Right cardiac atrium (tissue), 5 donors: ENCODE data around the gene TWNK. TPM values are rescaled to one million over a fixed set of nuclear protein-coding genes. Genes with fewer than 3 reads are reported as not detected.
"Not testable (repeated sequence)": the region's sequence is repeated elsewhere in the genome, so short reads cannot be mapped to it uniquely, and the experiment has no call there.

Experiments used
- ATAC-seq, 2 donors: fragments of 200-7000 bp; cut with Tn5 transposase; one replicate each; pipeline versions ENCODE4 v1.8.0 to v1.9.1; 2020; ENCODE audit warnings: moderate library complexity in 2 of 2, mild to moderate bottlenecking in 1 of 2
- DNase-seq, 3 donors: peaks; one replicate each; pipeline ENCODE4 v3.0.0-alpha.2; 2020
- H3K27ac ChIP-seq: one replicate; pipeline ENCODE4 v1.5.1; 2013; ENCODE audit warnings: mild to moderate bottlenecking, low read length, control low read depth, moderate library complexity
- H3K27me3 ChIP-seq: one replicate; pipeline ENCODE4 v1.6.1; 2013; ENCODE audit not compliant: control insufficient read depth, insufficient read depth
- H3K4me1 ChIP-seq: one replicate; pipeline ENCODE4 v1.6.1; 2013; ENCODE audit warnings: low read length; ENCODE audit not compliant: control insufficient read depth, insufficient read depth
- H3K4me3 ChIP-seq: one replicate; pipeline ENCODE4 v1.5.1; 2013; ENCODE audit warnings: low read length, control low read depth
- H3K9me3 ChIP-seq: one replicate; pipeline ENCODE4 v1.6.1; 2013; ENCODE audit warnings: low read length; ENCODE audit not compliant: control insufficient read depth
- WGBS: extraction: QIAGEN DNeasy Blood & Tissue Kit; methylation state at CpG from one replicate; pipeline ENCODE4 v1.1.7; 2013; 5-methylcytosine and 5-hydroxymethylcytosine counted together
- intact Hi-C, 4 donors: fragments of 100-400 bp; cut with DNase I; formaldehyde crosslinking; loops; one replicate each; pipeline versions ENCODE4 v1.11.0 to v1.14.0; 2022 to 2023
- polyA plus RNA-seq: library from polyadenylated mRNA; stranded (reverse); fragments of 200-250 nt; gene quantifications from one replicate; pipeline ENCODE4 v1.2.3, GENCODE V29; 2013
- total RNA-seq, 4 donors: library from RNA; stranded (reverse); fragmentation: NEBNext Ultra II Directional; extraction: Animal tissue kit (Norgen Biotek cat#: 25700); gene quantifications; one replicate each; pipeline ENCODE4 v1.2.1, GENCODE V29; 2021
- donor health status: healthy with polysubstance abuse.
- donor health status: DM: no; HTN: yes; CAD: no.
- donor health status: DM: no; HTN: no; CAD: no.
- donor health status: DM: no; HTN: yes; CAD: no; lungs with severe emphysema.
- donor health status: DM: yes; HTN: yes; CAD: no.

TWNK gene
- total and polyA plus RNA-seq, 5 donors = 4.3 to 7.5 (median 4.9) TPM

DNA sequence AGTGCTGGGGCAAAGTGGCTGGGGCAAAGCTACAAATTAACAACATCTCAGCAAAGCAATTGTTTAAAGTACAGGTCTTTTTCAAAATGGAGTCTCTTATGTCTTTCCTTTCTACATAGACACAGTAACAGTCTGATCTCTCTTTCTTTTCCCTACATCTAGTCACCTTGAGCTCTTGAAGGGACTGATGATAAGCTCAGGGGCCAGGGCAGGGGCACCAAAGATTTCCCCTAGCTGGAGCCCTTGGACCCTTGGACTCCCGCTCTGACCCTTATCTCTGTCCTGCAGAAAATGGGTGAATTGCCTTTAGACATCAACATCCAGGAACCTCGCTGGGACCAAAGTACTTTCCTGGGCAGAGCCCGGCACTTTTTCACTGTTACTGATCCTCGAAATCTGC, 47.1 kb downstream of the TWNK start:
- H3K27ac ChIP-seq, H3K27me3 ChIP-seq, H3K4me1 ChIP-seq, ATAC-seq, H3K9me3 ChIP-seq, intact Hi-C loops, H3K4me3 ChIP-seq, DNase-seq: not testable (repeated sequence)
- 90% methylated on average over 4 of the region's 4 CpGs for WGBS

DNA sequence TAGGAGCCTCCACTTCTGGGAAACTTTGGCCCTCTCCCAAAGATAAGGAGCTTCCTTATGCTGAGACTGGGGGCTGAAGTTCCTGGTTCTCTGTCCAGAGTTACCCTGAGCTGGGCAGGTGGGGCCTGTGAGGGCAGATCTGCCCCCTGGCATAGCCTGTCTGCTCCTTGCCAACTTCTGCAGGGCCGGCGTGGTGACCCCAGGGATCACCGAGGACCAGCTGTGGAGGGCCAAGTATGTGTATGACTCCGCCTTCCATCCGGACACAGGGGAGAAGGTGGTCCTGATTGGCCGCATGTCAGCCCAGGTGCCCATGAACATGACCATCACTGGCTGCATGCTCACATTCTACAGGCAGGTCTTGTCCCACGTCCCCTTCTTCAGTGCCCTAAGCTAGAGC, 48.0 kb downstream of the TWNK start:
- Histone ChIP-seq H3K27ac (no peak overlapping the region), H3K9me3 (no peaks in the 10 kb centered on the region), H3K27me3 (no peaks in the 10 kb centered on the region), H3K4me1 (peaks cover 2% of the 10 kb centered on the region), H3K4me3 (no peak overlapping the region)
- 89% methylated on average over 7 of the region's 7 CpGs for WGBS
- DNase-seq = no peak
- intact Hi-C loops = no loop called here
- ATAC-seq = no peak

DNA sequence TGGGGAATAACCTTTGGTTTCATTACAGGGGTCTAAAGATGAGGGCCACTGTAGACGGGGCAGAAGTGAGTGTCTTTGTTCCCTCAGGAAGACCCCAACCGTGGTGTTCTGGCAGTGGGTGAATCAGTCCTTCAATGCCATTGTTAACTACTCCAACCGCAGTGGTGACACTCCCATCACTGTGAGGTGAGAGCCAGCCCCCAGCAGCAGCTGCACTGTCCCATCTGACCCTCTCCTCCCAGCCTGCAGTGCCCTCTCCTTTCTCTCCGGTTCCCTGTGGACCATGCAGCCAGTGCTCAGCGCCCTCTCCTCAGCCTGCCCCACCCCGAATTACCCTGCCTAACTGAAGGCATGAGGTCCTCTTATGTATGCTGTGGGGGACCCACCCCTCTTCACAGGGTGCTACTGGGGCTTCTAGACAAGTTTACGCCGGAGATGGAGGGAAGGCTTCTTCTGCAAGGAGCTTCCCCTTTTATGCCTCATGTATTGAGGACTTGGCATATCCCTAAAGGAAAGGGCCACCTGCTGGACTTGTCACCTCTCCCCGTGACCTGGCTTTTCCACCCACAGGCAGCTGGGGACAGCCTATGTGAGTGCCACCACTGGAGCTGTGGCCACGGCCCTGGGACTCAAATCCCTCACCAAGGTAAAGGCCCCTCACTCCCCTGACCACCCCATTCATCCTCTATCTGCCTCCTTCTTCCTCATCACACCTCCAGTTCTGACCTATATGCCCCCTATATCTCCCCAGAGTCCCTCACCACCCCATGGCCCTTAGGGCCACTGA, 48.8 kb downstream of the TWNK start:
- DNase-seq = no peak
- no peaks in the 10 kb centered on the region for H3K9me3 ChIP-seq
- no peaks in the 10 kb centered on the region for H3K27me3 ChIP-seq
- no peak overlapping the region for H3K4me3 ChIP-seq
- intact Hi-C loops = no loop called here
- no peak overlapping the region for H3K27ac ChIP-seq
- no peak for ATAC-seq
- H3K4me1 ChIP-seq = peaks cover 2% of the 10 kb centered on the region
- WGBS = 85% methylated on average over 10 of the region's 10 CpGs

DNA sequence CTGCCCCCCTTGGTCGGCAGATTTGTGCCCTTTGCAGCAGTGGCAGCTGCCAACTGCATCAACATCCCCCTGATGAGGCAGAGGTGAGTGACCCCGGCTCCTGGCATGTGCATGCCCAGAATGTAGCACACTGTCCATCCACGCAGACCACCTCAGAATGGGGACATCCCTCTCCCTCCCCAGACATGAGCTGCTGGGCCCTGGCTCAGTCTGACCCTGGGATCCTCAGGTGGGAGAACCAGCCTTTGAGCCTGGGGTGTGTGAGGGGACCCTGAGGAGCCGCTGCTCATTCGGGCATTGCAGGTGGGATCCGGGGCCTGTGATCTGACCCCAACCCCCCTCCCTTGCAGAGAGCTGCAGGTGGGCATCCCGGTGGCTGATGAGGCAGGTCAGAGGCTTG, 49.4 kb downstream of the TWNK start:
- H3K27ac ChIP-seq = no peak overlapping the region
- ATAC-seq (no peak), DNase-seq (no peak)
- H3K9me3 ChIP-seq = no peaks in the 10 kb centered on the region
- 79% methylated on average over 7 of the region's 7 CpGs for WGBS
- H3K4me3 ChIP-seq = no peak overlapping the region
- peaks cover 2% of the 10 kb centered on the region for H3K4me1 ChIP-seq
- intact Hi-C loops = no loop called here
- H3K27me3 ChIP-seq = no peaks in the 10 kb centered on the region

DNA sequence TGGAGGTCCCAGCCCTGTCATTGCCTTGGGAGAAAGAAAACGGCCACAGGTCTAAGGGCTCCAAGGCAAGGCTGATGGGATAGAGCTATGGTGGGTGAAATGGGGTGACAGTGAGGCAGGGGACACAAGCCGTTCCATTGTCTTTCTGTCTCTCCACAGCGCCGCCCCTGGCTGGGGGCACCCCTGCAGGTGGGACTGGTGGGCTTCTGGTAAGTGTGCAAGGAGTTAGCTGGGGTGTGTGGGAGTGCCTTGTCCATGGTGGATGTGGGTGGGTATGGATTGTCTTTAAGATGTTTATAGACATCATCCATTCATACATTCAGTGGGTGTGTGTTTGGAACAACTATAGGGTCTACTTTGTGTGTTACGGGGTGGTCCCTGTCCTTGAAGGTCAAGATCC, 51.1 kb downstream of the TWNK start:
- intact Hi-C loops = no loop called here
- no peak overlapping the region for H3K4me3 ChIP-seq
- H3K27me3 ChIP-seq = no peaks in the 10 kb centered on the region
- ATAC-seq = no peak
- no peak for DNase-seq
- no peak overlapping the region for H3K27ac ChIP-seq
- H3K4me1 ChIP-seq = no peaks in the 10 kb centered on the region
- WGBS = 65% methylated on average over 5 of the region's 5 CpGs
- no peaks in the 10 kb centered on the region for H3K9me3 ChIP-seq

DNA sequence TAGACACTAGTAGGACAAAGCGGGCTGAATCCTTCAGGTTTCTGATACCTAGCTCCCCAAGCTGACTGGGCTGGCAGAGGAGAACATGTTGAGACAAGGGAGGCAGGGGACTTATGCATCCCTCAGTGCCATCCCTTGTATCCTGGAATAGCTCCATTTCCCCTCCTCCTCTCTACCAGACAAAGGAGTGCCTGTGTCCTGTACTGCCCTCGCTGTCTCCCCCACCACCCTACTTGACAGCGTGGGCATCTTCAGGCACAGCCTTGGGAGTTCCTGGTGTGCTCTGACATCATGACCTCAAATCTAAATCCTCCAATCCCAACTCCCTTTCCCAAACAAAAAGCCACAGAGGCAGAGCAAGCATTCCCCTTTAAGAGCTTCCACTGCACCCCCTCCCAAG, 52.7 kb downstream of the TWNK start:
- Histone ChIP-seq H3K4me1 (no peaks in the 10 kb centered on the region), H3K27ac (no peak overlapping the region), H3K4me3 (no peak overlapping the region), H3K9me3 (no peaks in the 10 kb centered on the region), H3K27me3 (no peaks in the 10 kb centered on the region)
- no peak for DNase-seq
- WGBS = 89% methylated on average over 3 of the region's 3 CpGs
- no peak for ATAC-seq
- intact Hi-C loops = loop anchor here in 2 of 4 donors (2.0 kb wide), 1 partner anchor 27 kb away; no protein-coding TSS in a partner anchor

DNA sequence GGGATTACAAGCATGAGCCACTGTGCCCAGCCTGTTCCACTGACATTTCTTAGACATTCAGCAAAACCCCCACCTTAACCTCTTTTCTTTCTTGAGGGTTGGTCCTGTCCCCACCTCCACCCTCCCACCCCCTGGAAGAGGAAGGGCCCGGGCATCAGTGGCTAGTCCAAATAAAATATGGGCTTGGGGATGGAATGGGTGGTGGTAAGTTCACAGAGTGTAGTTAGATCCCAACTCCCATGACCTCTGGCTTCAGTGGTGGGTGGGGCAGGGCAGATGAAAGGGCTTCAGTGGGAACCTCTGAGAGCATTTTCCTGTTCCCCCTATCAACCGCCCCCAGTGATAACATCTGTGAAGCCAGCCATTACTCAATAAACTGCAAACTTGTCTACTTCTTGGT, 53.5 kb downstream of the TWNK start:
- no peak overlapping the region for H3K27ac ChIP-seq
- no peaks in the 10 kb centered on the region for H3K4me1 ChIP-seq
- DNase-seq (no peak), ATAC-seq (no peak)
- intact Hi-C loops = loop anchor here in 2 of 4 donors (2.0 kb wide), 1 partner anchor 26 kb away; no protein-coding TSS in a partner anchor
- no peak overlapping the region for H3K4me3 ChIP-seq
- no peaks in the 10 kb centered on the region for H3K9me3 ChIP-seq
- H3K27me3 ChIP-seq = no peaks in the 10 kb centered on the region
- WGBS = 39% methylated on average over 2 of the region's 2 CpGs

DNA sequence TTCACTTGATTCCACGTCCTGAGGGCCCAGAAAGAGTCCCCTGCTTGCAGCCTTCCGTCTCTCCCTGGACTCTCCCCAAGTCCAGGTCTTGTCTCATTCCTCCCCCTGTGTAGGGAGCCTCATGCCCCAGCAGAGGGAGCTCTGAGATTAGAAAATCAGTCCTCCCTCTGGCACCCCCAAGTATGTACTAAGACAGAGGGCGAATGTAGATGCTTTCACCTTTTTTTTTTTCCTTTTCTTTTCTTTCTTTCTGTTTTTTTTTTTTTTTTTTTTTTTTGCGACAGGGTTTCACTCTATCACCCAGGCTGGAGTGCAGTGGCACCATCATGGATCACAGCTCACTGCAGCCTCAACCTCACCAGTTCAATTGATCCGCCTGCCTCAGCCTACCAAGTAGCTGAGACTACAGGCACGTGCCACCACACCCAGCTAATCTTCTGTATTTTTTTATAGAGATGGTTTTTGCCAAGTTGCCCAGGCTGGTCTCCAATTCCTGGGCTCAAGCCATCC, 54.0 kb downstream of the TWNK start:
- Histone ChIP-seq H3K4me3 (no peak overlapping the region), H3K27ac (no peak overlapping the region), H3K9me3 (no peaks in the 10 kb centered on the region), H3K4me1 (no peaks in the 10 kb centered on the region), H3K27me3 (no peaks in the 10 kb centered on the region)
- DNase-seq (peak; percentile 81 to 91 (median 85)), ATAC-seq (peak; percentile 74 to 79)
- 22% methylated on average over 6 of the region's 6 CpGs for whole genome bisulfite sequencing
- intact Hi-C loops = loop anchor here in 2 of 4 donors (2.0 kb wide), 1 partner anchor 25 kb away; no protein-coding TSS in a partner anchor

DNA sequence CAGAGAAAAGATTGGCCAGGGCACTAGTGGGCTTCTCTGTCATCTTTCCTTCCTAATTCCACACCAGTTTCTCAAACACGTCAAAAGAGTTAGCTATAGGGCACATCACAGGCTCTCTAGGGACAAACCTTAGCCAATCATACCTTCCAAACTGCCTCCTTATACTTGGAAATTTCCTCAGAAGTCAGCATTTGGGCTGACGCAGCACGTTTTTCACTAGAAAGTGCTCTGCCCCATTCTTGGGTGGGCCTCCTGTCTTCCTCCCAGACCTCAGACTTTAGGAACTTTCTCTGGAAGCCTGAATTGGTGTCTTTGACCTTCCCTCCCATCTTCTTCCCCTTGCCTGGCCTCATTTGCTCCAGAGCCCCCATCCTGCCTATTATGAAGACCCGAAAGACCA, 54.8 kb downstream of the TWNK start:
- intact Hi-C loops = no loop called here
- H3K4me3 ChIP-seq = peak overlapping the region; percentile 60
- WGBS = 61% methylated on average over 4 of the region's 4 CpGs

DNA sequence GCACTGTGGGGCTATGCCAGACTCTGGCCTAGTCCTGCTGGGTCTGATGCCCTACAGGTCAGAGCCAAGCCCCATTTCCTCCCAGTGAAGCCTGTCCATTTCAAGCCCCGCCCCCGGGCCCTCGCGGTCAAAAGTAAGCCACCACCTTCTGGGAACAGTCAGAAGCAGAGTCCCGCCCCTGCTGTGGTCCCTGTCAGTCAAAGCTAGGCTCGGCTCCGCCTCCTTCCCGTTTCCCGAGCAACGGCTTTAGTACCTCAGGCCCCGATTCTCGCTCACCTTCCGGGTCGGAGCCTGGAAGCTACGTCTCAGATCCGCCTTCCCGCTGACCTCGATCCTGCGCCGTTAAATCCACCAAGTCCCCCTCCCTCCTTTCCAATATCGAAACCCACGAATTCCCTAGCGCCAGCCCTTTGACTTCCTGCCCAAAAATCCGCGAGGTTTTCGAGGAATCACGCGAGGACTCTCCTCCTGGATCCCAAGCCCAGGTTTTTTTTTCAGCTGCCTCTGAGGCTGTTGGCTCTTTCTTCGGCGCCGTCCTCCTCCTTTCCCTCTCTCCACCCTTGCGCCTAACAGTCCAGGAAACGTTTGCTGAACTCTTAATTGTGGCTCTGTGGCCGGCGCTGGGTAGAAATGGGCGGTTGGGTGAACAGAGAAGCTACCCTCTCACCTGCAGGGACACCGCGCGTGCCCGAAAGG, 55.5 kb downstream of the TWNK start:
- peak; percentile 98 to 99 (median 99) for DNase-seq
- Histone ChIP-seq H3K4me1 (no peaks in the 10 kb centered on the region), H3K9me3 (no peaks in the 10 kb centered on the region), H3K27me3 (no peaks in the 10 kb centered on the region), H3K4me3 (peak overlapping the region; percentile 60), H3K27ac (peak overlapping the region; percentile 84)
- intact Hi-C loops = no loop called here
- peak; percentile 94 to 96 for ATAC-seq
- WGBS = 3% methylated on average over 40 of the region's 40 CpGs

More for the DNA sequence above, 54.8 kb downstream of the TWNK start:
- ATAC-seq = no peak
- no peak for DNase-seq
- no peaks in the 10 kb centered on the region for H3K4me1 ChIP-seq
- H3K9me3 ChIP-seq = no peaks in the 10 kb centered on the region
- no peaks in the 10 kb centered on the region for H3K27me3 ChIP-seq
- peak overlapping the region; percentile 84 for H3K27ac ChIP-seq

DNA sequence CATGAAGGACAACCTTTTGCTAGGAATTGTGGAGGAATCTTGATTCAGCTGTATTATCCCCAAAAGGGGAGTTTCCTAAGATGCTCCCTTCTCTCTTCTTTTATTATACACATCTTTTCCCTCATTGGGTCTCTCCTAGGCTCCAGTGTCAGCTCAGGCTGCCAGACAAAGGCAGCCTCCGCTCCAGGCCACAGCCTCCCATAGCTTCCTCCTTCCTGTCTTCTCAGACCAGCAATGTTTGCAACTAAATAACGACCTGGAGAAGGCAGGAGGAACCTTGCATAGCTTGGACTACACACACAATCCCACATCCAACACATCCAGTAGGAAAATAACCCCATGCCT, 56.0 kb downstream of the TWNK start:
- DNase-seq (no peak), ATAC-seq (no peak)
- Histone ChIP-seq H3K4me1 (no peaks in the 10 kb centered on the region), H3K27me3 (no peaks in the 10 kb centered on the region), H3K27ac (peak overlapping the region; percentile 84), H3K4me3 (peak overlapping the region; percentile 60), H3K9me3 (no peaks in the 10 kb centered on the region)
- intact Hi-C loops = no loop called here
- WGBS = 24% methylated on average over 2 of the region's 2 CpGs
